HG02884 (cell line): ENCODE results near the gene P2RX4.
"Not testable (repeated sequence)": the region's sequence is repeated elsewhere in the genome, so short reads cannot be mapped to it uniquely, and the experiment has no call there.

ENCODE experiments used
- ATAC-seq: cut with Tn5 transposase; IDR thresholded peaks from one replicate; pipeline ENCODE4 v1.9.1; 2021; ENCODE audit warnings: mild to moderate bottlenecking, moderate library complexity; ENCODE audit not compliant: unreplicated experiment

The P2RX4 gene

GRCh38 chr12:121240484-121241101, 30.7 kb downstream of the P2RX4 start:
- no peak for ATAC-seq

GRCh38 chr12:121241156-121241970, 31.4 kb downstream of the P2RX4 start:
- no peak for ATAC-seq

GRCh38 chr12:121245031-121245430, 35.1 kb downstream of the P2RX4 start:
- ATAC-seq = no peak

- ATAC-seq = no peak
Measured at GRCh38 chr12:121245951-121246350, 36.0 kb downstream of the P2RX4 start.

GRCh38 chr12:121246893-121247557, 37.1 kb downstream of the P2RX4 start:
- no peak for ATAC-seq

- ATAC-seq = no peak
Measured at GRCh38 chr12:121248622-121249021, 38.7 kb downstream of the P2RX4 start.

- no peak for ATAC-seq
Measured at GRCh38 chr12:121250359-121250758, 40.4 kb downstream of the P2RX4 start.

GRCh38 chr12:121251838-121252237, 41.9 kb downstream of the P2RX4 start:
- no peak for ATAC-seq

- no peak for ATAC-seq
Measured at GRCh38 chr12:121252712-121253345, 42.9 kb downstream of the P2RX4 start.

- no peak for ATAC-seq
Measured at GRCh38 chr12:121253638-121254335, 43.9 kb downstream of the P2RX4 start.

DNA sequence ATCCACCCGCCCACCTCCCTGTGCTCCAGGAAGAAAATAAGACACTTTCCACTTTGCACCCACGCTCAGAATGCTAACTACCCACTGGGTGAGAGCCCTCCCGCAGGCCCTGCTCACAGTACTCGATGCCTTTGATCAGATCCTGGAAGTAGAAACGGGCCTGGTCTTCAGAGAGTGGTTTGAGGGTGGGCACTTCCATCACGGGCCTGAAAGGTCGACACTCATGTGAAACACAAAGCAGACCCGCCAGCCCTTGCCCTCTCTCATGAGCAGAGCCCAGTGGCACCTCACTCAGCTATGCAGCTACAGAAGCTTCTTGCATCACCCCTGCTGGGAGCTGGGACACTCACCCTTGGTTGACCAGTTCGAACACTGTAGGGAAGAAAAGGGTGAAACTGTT, 45.5 kb downstream of the P2RX4 start:
- ATAC-seq = no peak

- ATAC-seq = not testable (repeated sequence)
Measured at GRCh38 chr12:121257704-121258449, 47.9 kb downstream of the P2RX4 start.

GRCh38 chr12:121259074-121259473, 49.1 kb downstream of the P2RX4 start:
- ATAC-seq = no peak

GRCh38 chr12:121260091-121260490, 50.2 kb downstream of the P2RX4 start:
- ATAC-seq = no peak

- ATAC-seq = no peak
Measured at GRCh38 chr12:121261398-121261797, 51.5 kb downstream of the P2RX4 start.

DNA sequence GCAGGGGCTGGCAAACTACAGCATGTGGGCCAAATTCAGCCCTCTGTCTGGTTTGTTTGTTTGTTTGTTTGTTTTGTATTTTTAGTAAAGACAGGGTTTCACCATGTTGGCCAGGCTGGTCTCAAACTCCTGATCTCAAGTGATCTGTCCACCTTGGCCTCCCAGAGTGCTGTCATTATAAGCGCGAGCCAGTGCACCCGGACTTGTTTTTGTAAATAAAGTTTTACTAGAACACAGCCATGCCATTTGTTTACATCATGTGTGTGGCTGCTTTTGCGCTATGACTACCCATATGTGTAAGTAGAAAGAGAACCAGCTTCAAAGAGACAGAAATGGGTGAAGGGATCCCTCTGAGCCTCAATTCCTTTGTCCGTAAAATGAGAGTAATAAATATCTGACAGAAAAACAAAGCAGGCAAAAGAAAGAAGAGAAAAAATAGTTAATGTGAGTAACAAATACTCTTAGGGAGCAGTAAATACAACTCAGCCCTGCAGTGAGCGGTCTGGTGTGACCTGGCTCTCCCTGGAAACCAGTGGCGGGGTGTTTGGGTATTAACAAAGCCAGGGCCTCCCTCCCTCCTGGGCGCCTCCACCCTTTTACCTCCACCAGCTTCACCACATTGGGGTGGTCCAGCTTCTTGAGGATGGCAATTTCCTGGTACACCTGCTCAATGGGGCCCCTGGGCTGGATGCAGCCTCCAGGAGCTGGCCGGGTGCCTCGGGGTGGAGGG, 53.4 kb downstream of the P2RX4 start:
- ATAC-seq = no peak

GRCh38 chr12:121264135-121264534, 54.2 kb downstream of the P2RX4 start:
- no peak for ATAC-seq

- no peak for ATAC-seq
Measured at GRCh38 chr12:121264951-121265515, 55.1 kb downstream of the P2RX4 start.

GRCh38 chr12:121267822-121268221, 57.9 kb downstream of the P2RX4 start:
- ATAC-seq = no peak
